GM12891 (cell line): Measurements from ENCODE around the gene CD4.

Experiments used
- POLR2A ChIP-seq: IDR thresholded peaks from 2 replicates; pipeline ENCODE4 v1.6.1; 2011; ENCODE audit warnings: low read depth, low read length, control low read depth
- POLR2AphosphoS5 ChIP-seq: IDR thresholded peaks from 2 replicates; pipeline ENCODE4 v1.6.1; 2011; ENCODE audit warnings: low read depth, low read length, control low read depth
- POU2F2 ChIP-seq: IDR thresholded peaks from 2 replicates; pipeline ENCODE4 v1.6.1; 2011; ENCODE audit warnings: low read depth, mild to moderate bottlenecking, control low read depth, low read length, moderate library complexity
- TAF1 ChIP-seq: IDR thresholded peaks from 2 replicates; pipeline ENCODE4 v1.6.1; 2011; ENCODE audit warnings: low read depth, low read length, control low read depth

DNA sequence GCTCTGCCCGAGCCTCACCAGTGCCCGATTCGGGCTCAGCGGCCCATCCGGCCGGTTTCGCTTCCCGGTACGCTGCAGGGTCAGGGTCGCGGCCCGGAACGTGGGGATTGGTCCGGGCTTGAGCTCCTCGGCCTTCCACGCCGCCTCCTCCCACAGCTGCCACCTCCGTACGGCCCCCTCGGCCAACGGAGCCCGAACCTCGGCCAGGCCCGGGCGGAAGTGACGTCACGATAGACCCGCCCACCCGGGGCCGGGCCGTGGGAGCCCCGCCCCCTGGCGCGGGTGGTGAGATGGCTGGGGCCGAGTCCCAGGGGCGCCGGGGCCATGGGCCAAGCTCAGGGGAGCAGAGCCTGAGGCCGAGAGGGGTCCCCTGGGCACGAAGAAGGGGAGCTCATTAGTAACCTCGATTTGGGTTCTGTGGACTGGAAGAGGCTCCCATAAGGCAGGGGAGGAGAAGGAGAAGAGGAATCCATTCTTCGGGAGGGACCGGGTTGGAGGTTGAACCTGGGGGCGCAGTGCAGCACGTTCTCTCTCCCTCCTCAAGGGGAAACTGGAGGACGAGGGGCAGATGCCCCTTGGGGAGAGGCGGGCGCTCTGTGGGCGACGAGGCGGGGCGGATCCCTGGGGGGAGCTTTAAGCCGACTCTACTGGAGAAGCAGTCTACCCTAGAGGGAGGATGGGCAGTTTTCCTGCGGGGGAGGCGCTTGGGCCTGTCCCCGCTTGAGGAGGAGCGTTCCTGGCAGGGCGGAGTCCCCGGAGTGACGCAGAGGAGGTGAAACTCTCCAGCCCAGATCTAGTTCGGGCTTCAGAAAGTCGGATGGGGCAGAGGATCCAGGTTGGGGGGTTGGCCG is 36.2 kb upstream of the CD4 start, which contains the start of gene MLF2:
- TF ChIP-seq POLR2AphosphoS5: peak; percentile 73; the same call in 1 of the 2 replicates
- TF ChIP-seq POLR2A: peak; percentile 72
- peak; percentile 40; the same call in 1 of the 2 replicates for TF ChIP-seq TAF1
- TF ChIP-seq POU2F2: 0 out of 2 replicates have a peak, but pooled peaks have one; percentile 62
